T47D (cell line): Measurements from ENCODE around the gene RSPH6A.

Experiments
- DNase-seq, 2 experiments: peaks; one replicate each; pipeline versions ENCODE4 v3.0.0 to v3.0.0-alpha.2; 2011 to 2012; ENCODE audit warnings: low read depth in 1 of 2, low spot score in 1 of 2
- JUND ChIP-seq: IDR thresholded peaks from 2 replicates; pipeline ENCODE4 v1.6.1; 2012; ENCODE audit warnings: low read depth
- in situ Hi-C: cut with HindIII; loops from 2 replicates; pipeline ENCODE4 v1.10.0; 2016; ENCODE audit warnings: low sequenced_read_pairs, low pct_unique_long_range_greater_than_20kb

Gene RSPH6A

DNA sequence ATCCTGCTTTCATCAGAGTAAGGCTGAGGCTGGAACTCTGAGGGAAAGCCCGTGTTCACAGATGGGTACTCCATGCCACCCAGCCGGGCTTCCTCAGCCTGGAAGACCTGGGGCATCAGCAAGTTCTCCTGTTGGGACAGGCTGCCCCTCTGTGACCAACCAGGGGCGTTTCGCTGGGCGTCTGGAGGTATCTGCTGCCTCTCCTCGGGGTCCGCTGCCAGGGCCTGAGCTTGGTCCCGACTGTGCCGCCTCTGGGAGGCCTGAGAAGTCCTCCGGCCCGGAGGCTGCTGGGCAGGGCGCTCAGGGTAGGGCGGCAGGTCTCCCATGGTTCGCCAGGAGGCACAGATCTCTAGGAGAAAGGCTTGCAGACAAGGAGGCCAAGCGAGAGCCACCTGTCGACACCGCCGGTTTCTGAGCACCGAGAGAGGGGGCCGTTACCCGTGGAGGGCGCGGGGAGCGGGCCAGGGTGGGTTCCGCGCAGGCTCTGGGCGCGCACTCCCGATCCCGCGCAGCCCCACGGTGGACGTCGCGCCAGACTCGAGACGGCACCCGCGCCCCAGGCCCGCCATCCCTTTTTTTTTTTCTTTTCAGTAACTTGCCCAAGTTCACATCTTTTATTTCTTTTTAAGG is at the start of gene RSPH6A:
Gene RSPH6A (minus strand): TSS at position 458 of the 630 bp plus-strand sequence. CDS start 132 bp downstream, at position 326.
- TF ChIP-seq JUND, result no peak
- DNase-seq, result no peak
- in situ Hi-C loops, result no loop called here

DNA sequence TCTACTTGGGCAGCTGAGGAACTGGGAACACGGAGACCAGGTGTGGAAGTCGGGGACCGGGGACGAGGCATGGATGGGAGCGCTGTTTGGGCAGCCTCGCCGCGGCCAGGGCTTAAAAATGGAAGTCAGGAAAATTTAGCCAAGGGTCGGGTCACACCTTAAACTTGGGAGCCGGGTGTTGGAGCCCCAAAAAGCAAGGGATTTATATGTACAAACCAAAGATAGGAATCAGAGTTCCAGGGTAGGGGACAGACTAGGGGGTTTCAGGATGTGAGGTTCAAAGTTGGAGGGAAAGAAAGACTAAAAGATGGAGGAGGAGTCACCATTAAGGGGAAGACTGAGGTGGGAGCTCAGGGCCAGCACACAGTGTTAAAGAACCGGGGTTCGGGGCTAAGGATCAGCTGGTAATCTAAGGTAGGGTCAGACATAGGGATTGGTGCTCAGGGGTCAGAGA is 49.5 kb upstream of the RSPH6A start:
- in situ Hi-C loops, result no loop called here
- DNase-seq, result no peak
- TF ChIP-seq JUND, result no peak

- no peak for TF ChIP-seq JUND
- in situ Hi-C loops, result no loop called here
- no peak for DNase-seq
Observed at GRCh38 chr19:45863840-45864628, 48.9 kb upstream of the RSPH6A start, which contains the start of gene FOXA3. TSS of gene FOXA3 (plus strand) at chr19:45864326. CDS start at chr19:45864457, 131 bp downstream.

GRCh38 chr19:45863335-45863839 is 48.3 kb upstream of the RSPH6A start:
- DNase-seq, result no peak
- in situ Hi-C loops, result no loop called here
- no peak for TF ChIP-seq JUND

- peak; percentile 97 to 98 for DNase-seq
- no peak for TF ChIP-seq JUND
- in situ Hi-C loops, result no loop called here
Observed at GRCh38 chr19:45862564-45863334, 47.6 kb upstream of the RSPH6A start, which contains the start of gene SYMPK. TSS of gene SYMPK (minus strand) at chr19:45863147. CDS start at chr19:45854495, 8,652 bp downstream.

DNA sequence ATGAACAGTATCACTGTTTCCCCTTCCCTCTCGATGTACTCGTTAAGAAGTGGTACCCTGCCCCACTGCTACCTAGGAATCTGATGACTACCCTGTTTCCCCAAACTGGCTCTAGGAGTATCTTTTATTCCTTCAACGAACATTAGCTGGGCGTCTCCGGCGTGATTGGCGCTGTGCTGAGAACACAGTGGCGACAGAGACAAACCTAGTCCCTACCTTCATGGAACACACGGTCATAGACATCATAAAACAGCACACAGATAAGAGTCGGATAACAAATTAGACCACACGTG is 47.1 kb upstream of the RSPH6A start:
- TF ChIP-seq JUND, result no peak
- no peak for DNase-seq
- in situ Hi-C loops, result no loop called here

DNA sequence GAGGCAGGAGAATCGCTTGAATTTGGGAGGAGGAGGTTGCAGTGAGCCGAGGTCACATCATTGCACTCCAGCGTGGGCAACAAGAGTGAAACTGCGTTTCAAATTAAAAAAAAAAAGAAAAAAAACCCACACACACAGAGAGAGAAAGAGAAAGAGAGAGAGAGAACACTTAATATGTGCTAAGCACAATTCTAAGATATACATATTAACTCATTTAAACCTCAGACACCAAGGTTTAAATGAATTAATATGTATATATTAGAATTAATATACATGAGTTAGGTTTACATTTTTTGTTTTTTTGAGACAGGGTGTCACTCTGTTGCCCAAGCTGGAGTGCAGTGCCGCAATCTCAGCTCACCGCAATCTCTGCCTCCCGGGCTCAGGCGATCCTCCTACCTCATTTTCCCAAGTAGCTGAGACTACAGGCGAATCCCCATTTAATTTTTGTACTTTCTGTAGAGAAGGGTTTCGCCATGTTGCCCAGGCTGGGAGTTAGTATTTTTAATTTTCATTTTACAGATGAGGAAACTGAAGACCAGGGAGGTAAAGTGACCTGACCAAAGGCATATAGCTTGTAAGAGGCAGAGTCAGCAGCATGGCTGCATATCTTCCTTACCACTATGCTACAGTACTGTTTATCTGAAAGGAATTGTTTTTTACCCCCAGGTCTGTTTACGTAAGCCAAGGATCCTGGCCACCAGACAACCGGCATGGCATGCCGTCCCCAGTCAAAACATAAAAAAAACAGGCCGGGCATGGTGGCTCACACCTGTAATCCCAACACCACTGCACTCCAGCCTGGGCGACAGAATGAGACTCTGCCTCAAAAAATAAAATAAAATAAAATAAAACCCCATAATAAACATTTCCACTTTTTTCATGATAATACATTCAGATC is 45.5 kb upstream of the RSPH6A start:
- in situ Hi-C loops, result no loop called here
- no peak for TF ChIP-seq JUND
- peak in 1 of 2 experiments; percentile 50 for DNase-seq

DNA sequence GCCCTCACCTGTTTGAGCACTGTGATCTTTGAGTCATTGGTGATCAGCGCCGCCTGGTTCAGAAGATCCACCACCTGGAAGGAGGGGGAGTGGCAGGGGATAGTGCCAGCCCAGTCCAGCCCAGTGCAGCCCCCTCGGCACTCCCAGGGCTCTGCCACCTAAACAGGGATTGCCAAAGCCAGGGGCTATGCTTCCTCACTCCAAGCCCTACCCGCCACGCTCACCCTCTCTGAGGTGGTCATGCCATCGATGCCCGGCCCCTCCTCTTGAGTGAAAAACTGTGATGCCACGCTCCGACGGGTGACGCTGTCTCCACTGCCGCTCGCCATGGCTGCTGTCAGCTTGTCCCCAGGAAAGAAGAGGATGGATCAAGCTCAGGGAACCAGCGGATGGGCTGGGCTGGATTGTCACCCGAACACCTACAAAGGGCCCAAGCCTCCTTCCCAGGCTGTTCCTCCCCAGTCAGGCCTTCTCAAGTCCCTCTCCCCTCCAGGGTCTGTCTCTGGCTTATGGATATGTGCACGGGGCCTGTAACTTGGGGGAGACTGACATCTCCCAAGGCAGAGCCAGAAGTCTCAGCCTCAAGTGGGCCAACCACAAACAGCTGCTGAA is 39.2 kb upstream of the RSPH6A start:
- in situ Hi-C loops, result no loop called here
- DNase-seq, result no peak
- no peak for TF ChIP-seq JUND

DNA sequence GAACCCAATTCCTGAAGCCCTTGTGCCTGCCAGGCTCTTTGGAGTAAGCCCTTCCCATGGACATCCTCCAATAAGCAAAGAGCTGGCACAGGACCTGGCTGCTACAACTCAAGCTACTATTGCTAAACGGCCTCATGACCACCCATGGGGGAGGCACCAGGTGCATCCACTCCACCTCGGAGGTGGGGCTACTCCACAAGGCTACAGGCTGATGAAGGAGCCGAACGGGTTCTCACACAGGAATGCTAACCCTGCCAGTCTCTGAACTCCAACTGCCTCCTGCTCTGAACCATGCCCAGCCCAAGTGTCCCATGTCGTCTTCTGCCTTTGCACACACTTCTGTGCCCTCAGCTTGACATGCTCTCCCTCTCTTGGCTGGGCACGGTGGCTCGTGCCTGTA is 37.9 kb upstream of the RSPH6A start:
- DNase-seq, result peak in 1 of 2 experiments; percentile 78
- in situ Hi-C loops, result no loop called here
- TF ChIP-seq JUND, result no peak

DNA sequence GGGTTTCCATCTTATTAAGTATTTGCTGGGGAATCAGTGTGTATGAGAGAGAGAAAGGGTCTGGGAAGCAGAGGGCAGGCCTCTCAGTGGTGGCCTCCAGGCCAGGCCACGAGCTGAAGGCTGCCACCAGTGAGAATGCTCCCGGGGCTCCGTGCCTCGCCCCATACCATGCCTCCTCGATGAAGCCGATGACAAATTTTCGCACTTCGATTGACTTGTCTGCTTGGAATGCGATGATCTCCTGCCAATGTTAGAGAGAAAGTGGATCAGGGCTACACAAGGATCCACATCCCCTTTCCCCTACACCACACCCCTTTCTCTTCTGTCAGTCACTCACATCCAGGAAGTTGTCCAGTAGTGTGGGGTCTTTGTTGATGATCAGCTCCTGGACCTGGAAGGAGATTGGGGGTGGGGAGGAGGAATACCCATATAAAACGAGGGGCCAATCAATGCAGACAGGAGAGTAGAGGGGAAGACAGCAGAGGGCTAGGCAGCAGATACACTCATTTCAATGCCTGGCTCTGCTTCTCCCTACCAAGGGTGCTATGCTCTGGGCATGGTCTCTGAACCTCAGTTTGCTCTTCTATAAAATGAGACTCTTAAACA is 37.1 kb upstream of the RSPH6A start:
- TF ChIP-seq JUND, result no peak
- in situ Hi-C loops, result no loop called here
- no peak for DNase-seq

DNA sequence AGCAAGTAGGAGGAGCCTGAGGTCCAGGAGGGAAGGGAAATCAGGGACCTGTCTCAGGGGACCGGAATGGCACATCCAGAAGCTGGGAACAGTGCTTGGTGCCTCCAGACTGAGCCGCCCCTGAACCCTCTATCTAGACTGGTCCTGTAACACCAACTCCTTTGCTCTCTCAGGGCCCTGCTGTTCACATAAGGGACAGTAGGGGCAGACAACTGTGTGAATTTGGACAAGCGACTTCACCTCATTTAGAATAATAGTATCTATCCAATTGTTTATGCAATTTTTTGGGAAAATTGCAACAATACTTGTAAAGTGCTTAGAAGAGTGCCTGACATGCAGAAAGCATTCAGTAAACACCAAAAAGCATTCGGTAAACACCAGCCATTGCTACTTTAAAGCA is 33.8 kb upstream of the RSPH6A start:
- in situ Hi-C loops, result no loop called here
- DNase-seq, result peak; percentile 18 to 31
- TF ChIP-seq JUND, result no peak
